Adrenal gland (tissue), 12 donors: ENCODE measurements around the gene TAF3. TPM values are rescaled to one million over a fixed set of nuclear protein-coding genes. Genes with fewer than 3 reads are reported as not detected.

Experiments
- DNase-seq, 7 donors: peaks; one replicate each; pipeline ENCODE4 v3.0.0-alpha.2; 2019 to 2020
- H3K27ac ChIP-seq, 5 donors: fragments of 200-600 bp; sonication (generic) in 4 of 5; 1 replicate in 3 of 5; 2 replicates in 2 of 5; pipeline versions ENCODE4 v1.5.1 to v1.8.0; 2016 to 2020; ENCODE audit warnings: mild to moderate bottlenecking in 1 of 5
- H3K27me3 ChIP-seq: fragments of 200-600 bp; 2 replicates; pipeline ENCODE4 v1.8.0; 2021
- H3K36me3 ChIP-seq, 2 donors: fragments of 200-600 bp; replicated peaks in 1 of 2; 1 replicate in 1 of 2; 2 replicates in 1 of 2; pipeline versions ENCODE4 v1.5.1 to v1.8.0; 2018 to 2022
- H3K4me1 ChIP-seq, 2 donors: fragments of 200-600 bp; replicated peaks in 1 of 2; 1 replicate in 1 of 2; 2 replicates in 1 of 2; pipeline versions ENCODE4 v1.5.1 to v1.8.0; 2018 to 2021
- H3K4me3 ChIP-seq, 4 donors: fragments of 200-600 bp; sonication (generic) in 3 of 4; one replicate each; pipeline ENCODE4 v1.5.1; 2016 to 2018
- H3K9me3 ChIP-seq, 3 donors: fragments of 200-600 bp; sonication (generic) in 1 of 3; replicated peaks in 1 of 3; 1 replicate in 2 of 3; 2 replicates in 1 of 3; pipeline versions ENCODE4 v1.5.1 to v1.8.0; 2016 to 2021
- CTCF ChIP-seq, 6 experiments: fragments of 450-650 bp in 4 of 6; fragments of 200-600 bp in 2 of 6; sonication (generic) in 1 of 6; IDR thresholded peaks; 1 replicate in 5 of 6; 2 replicates in 1 of 6; pipeline versions ENCODE4 v1.5.1 to v1.8.0; 2016 to 2021; ENCODE audit warnings: antibody characterized with exemption in 6 of 6, mild to moderate bottlenecking in 2 of 6, moderate library complexity in 1 of 6
- POLR2A ChIP-seq, 2 donors: fragments of 450-650 bp; IDR thresholded peaks; one replicate each; pipeline ENCODE4 v1.6.1; 2017; ENCODE audit warnings: antibody characterized with exemption in 2 of 2, mild to moderate bottlenecking in 2 of 2, moderate library complexity in 1 of 2
- WGBS, 4 donors: extraction: QIAGEN DNeasy Blood & Tissue Kit in 2 of 4; methylation state at CpG; one replicate each; pipeline versions ENCODE4 v1.1.5 to v1.1.7; 2013 to 2017; 5-methylcytosine and 5-hydroxymethylcytosine counted together
- intact Hi-C, 2 donors: fragments of 100-400 bp; cut with DNase I; formaldehyde crosslinking; loops; one replicate each; pipeline versions ENCODE4 v1.14.1 to v1.15.0; 2022 to 2023
- polyA plus RNA-seq, 3 donors: library from polyadenylated mRNA; stranded (reverse); fragments of 200-250 nt in 2 of 3; fragments of 350-450 nt in 1 of 3; fragmentation: Illumina TruSeq in 1 of 3; extraction: RNeasy Lipid Tissue Mini Kit (QIAGEN cat#74804) in 1 of 3; gene quantifications; one replicate each; pipeline ENCODE4 v1.2.3, GENCODE V29; 2013 to 2014
- total RNA-seq, 9 donors: library from RNA; depleted of rRNA in 4 of 9; stranded (reverse); fragments of >200 nt in 4 of 9; fragments of 120-200 nt in 1 of 9; fragmentation: NEBNext Ultra II Directional in 1 of 9; extraction: Animal tissue kit (Norgen Biotek cat#: 25700) in 1 of 9; gene quantifications; one replicate each; pipeline versions ENCODE4 v1.1.0 to v1.2.4, GENCODE V29; 2013 to 2023
- donor health status: healthy with polysubstance abuse.
- donor health status: Bipolar disorder and iron deficiency.
- donor health status: DM: yes; HTN: yes; CAD: no.
- donor health status: DM: no; HTN: no; CAD: no.
- donor health status: DM: no; HTN: no; CAD: no.
- donor health status: DM: yes; HTN: yes; CAD: no.

TAF3 gene
- total and polyA plus RNA-seq, 12 donors, result 3.5 to 16.6 (median 7.6) TPM

GRCh38 chr10:8064436-8064835 lies 246.1 kb downstream of the TAF3 start:
- H3K4me3 ChIP-seq, result no peak overlapping the region
- 67 to 71% (median 69%) methylated on average over 5 of the region's 5 CpGs for WGBS, 4 donors
- peaks cover 0 to 12% of the 10 kb centered on the region in 2 donors for H3K4me1 ChIP-seq
- no peak overlapping the region for H3K27ac ChIP-seq
- no peaks in the 10 kb centered on the region for H3K27me3 ChIP-seq
- H3K36me3 ChIP-seq, result peaks cover 0 to 7% of the 10 kb centered on the region in 2 donors
- no peak for DNase-seq
- no peak for TF ChIP-seq POLR2A (IDR thresholded peaks at IDR 0.05)
- no peak for TF ChIP-seq CTCF (IDR thresholded peaks at IDR 0.05)
- H3K9me3 ChIP-seq, result no peaks in the 10 kb centered on the region
- intact Hi-C loops, result no loop called here

GRCh38 chr10:8065651-8066050 lies 247.3 kb downstream of the TAF3 start:
- intact Hi-C loops, result no loop called here
- Histone ChIP-seq H3K9me3 (no peaks in the 10 kb centered on the region), H3K36me3 (peaks cover 0 to 13% of the 10 kb centered on the region in 2 donors), H3K4me1 (peaks cover 0 to 6% of the 10 kb centered on the region in 2 donors), H3K27me3 (no peaks in the 10 kb centered on the region), H3K4me3 (no peak overlapping the region), H3K27ac (no peak overlapping the region)
- TF ChIP-seq CTCF (IDR thresholded peaks at IDR 0.05), result no peak
- no peak for DNase-seq
- 49 to 79% (median 64%) methylated on average over 2 of the region's 2 CpGs for WGBS, 4 donors

- DNase-seq, result no peak
- Histone ChIP-seq H3K27ac (no peak overlapping the region), H3K4me1 (peaks cover 0 to 6% of the 10 kb centered on the region in 2 donors), H3K4me3 (no peak overlapping the region), H3K9me3 (no peaks in the 10 kb centered on the region), H3K27me3 (no peaks in the 10 kb centered on the region), H3K36me3 (peaks cover 0 to 13% of the 10 kb centered on the region in 2 donors)
- TF ChIP-seq POLR2A (IDR thresholded peaks at IDR 0.05) (no peak), CTCF (IDR thresholded peaks at IDR 0.05) (no peak)
- intact Hi-C loops, result no loop called here
- 71 to 85% (median 75%) methylated on average over 1 of the region's 1 CpG for WGBS, 4 donors
These were observed 247.8 kb downstream of the TAF3 start for GRCh38 chr10:8066124-8066523.

Other genes starting within 250 kb of the TAF3 start
- gene ITIH5, start 151.5 kb upstream of the TAF3 start, total RNA-seq, result 1 to 10 TPM in 8 of 9 donors, under 1 TPM in 1; 0.87 to 6.2 (median 1.9) TPM
- 1 to 10 TPM in 2 of 3 donors, under 1 TPM in 1; 0.66 to 2.5 (median 1.2) TPM for gene ITIH5, start 151.5 kb upstream of the TAF3 start, polyA plus RNA-seq
- 1 to 10 TPM in 2 of 9 donors, under 1 TPM in 6, not detected in 1; 0.11 to 1.6 (median 0.33) TPM for gene ITIH2, start 115.2 kb upstream of the TAF3 start, total RNA-seq
- under 1 TPM; 0.03 to 0.24 (median 0.22) TPM for gene ITIH2, start 115.2 kb upstream of the TAF3 start, polyA plus RNA-seq
- 10 to 100 TPM in 4 of 9 donors, 1 to 10 TPM in 4, under 1 TPM in 1; 0.42 to 15.1 (median 9.8) TPM for gene KIN, start 30.5 kb upstream of the TAF3 start, total RNA-seq
- 10 to 100 TPM; 16.7 to 19.9 (median 19.0) TPM for gene KIN, start 30.5 kb upstream of the TAF3 start, polyA plus RNA-seq
- gene ATP5F1C, start 30.3 kb upstream of the TAF3 start, total RNA-seq, result 100 to 1,000 TPM; 453 to 946 (median 537) TPM
- gene ATP5F1C, start 30.3 kb upstream of the TAF3 start, polyA plus RNA-seq, result 1,000 to 10,000 TPM in 1 of 3 donors, 100 to 1,000 TPM in 2; 549 to 1,397 (median 778) TPM
- gene GATA3, start 236.2 kb downstream of the TAF3 start, total RNA-seq, result 1 to 10 TPM; 1.8 to 7.7 (median 4.5) TPM
- 10 to 100 TPM in 1 of 3 donors, 1 to 10 TPM in 2; 4.0 to 11.6 (median 5.4) TPM for gene GATA3, start 236.2 kb downstream of the TAF3 start, polyA plus RNA-seq